NT2/D1 (cell line): Measurements from ENCODE around the gene SMG5.

ENCODE experiments used
- SUZ12 ChIP-seq: IDR thresholded peaks from 2 replicates; pipeline ENCODE4 v1.6.1; 2011; ENCODE audit not compliant: insufficient read length, insufficient read depth; ENCODE audit errors: extremely low read depth
- ZNF274 ChIP-seq: IDR thresholded peaks from 2 replicates; pipeline ENCODE4 v1.6.1; 2011; ENCODE audit warnings: mild to moderate bottlenecking, low read depth, low read length

GRCh38 chr1:156268336-156268735 lies 14.3 kb downstream of the SMG5 start:
- TF ChIP-seq ZNF274 (no peak), SUZ12 (no peak)
